ENCODE data around the gene EXOC6.

Gene EXOC6

GRCh38 chr10:92832998-92833650 lies 15.2 kb upstream of the EXOC6 start:
- no peak for DNase-seq (ENCODE audit: low read depth)

DNA sequence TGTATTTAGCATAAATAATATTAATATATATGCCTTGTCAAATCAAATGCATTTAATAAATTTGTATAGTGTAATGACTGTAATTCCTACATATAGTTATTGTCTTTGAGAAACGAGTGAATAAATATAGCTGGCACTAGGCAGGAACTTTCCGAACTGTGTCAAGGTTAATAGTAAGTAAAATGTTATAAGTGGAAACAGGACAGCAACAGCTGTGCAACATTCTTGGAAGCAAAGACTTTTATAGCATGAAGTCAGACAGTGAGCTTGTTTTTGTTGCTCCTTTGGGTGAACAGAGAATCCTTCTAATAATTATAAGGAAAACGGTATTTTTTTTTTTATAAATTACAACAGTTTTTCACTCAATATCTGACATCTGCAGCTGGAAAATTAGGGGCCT lies 14.0 kb upstream of the EXOC6 start:
- DNase-seq (ENCODE audit: low read depth), result no peak

- no peak for DNase-seq (ENCODE audit: low read depth)
Measured at GRCh38 chr10:92834986-92835385, 13.3 kb upstream of the EXOC6 start.

GRCh38 chr10:92837456-92837855 lies 10.9 kb upstream of the EXOC6 start:
- no peak for DNase-seq (ENCODE audit: low read depth)

- peak; percentile 25 for DNase-seq (ENCODE audit: low read depth)
Measured at GRCh38 chr10:92839191-92840085, 8.9 kb upstream of the EXOC6 start.

DNA sequence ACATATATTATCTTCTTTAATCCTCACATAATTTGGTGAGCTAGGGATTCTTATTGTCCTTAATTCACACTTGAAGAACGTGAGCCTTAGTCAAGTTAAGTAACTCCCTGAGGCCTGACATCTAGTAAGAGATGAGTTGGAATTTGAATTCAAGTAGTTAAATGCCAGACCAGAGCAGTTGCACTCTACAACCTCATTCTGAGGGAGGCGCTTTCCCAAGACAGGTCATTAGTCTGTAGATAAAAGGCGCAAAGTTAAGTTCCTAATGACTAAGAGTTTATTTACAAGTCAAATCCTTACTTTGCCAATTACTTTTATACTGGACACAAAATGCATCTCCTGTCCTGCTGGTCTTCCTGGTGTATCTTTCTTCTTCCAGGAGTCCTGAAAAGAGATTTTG lies 3.6 kb upstream of the EXOC6 start:
- DNase-seq (ENCODE audit: low read depth), result no peak

DNA sequence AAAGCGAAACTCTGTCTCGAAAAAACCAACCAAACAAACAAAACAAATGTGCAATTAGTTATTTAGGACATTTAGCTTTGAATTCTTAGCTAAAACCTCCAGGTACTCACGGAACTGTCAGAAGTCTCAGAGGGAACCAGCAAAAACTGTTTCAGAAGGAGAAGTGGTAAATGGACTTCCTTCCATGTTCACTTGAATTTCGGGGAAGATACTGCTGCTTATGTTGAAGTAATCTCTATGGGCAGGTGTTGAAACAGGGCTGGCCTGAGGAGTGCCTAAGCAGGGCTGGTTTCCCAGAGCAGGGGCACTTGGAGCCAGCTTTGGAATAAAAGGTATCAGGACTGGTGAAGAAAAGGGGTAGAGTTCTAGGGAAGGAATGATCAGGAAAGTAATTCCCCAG lies 2.4 kb upstream of the EXOC6 start:
- DNase-seq (ENCODE audit: low read depth), result no peak

- no peak for DNase-seq (ENCODE audit: low read depth)
Measured at GRCh38 chr10:92846344-92846743, 2.0 kb upstream of the EXOC6 start.

DNA sequence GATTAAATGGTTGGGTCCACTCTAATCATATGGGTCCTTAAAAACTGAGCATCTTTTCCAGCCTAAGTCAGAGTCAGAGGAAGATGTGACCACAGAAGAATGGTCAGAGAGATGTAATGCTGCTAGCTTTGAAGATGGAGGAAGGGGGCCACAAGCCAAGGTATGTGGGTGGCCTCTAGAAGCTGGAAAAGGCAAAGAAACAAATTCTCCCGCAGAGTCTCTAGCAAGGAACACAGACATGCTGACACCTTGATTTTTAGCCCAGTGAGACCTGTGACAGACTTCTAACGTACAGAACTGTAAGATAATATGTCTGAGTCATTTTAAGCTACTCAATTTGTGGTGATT lies 1.5 kb upstream of the EXOC6 start:
- no peak for DNase-seq (ENCODE audit: low read depth)

DNA sequence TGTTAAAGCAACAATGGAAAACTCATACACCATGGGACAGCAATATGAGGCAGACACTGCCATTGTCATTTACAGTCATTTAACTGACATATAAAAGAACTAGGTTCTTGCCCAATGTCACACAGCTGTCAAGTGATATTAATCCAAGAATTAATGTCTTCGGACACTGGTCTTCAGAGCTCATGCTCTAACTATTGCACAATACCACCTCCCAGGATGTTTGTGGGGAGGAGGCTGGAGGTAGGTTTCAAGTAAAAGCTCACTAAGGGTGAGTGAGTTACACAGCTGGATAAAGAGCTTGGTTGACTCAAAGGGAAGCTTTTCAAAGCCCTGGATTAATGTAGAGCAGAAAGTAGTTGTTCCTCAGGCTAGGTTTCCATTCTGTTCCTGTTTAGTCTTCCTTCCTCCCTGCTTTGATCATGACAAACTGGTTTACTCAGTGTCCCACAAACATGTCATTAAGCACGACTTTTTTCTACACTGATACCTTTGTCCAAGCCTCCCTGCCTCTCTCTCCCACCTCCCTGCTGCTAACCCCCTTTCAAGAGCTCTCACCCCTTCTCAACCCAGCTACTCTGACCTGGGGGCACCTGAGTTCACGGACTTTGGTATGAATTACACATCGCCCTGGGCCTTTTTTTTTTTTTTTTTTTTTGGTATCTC lies 987 bp upstream of the EXOC6 start:
- no peak for DNase-seq (ENCODE audit: low read depth)

DNA sequence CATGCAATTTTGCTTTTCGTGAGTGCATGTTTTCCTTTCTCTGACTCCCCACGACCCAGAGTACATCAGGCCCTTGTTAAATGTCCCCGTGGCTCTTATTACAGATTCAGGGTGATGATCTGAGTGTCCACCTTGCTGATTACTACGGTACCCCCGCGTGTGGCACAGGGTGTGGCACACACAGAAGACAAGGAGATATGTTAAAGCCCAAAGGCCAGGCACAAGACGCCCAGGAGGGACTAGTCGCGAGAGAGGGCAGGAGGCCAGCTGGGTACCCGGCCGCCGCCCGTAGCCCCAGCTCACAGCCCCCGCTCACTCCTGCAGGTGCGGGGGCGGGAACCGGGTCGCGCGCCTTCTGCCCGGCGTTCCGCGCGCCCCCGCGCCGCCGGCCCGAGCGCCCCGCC lies 281 bp upstream of the EXOC6 start:
- no peak for DNase-seq (ENCODE audit: low read depth)

DNA sequence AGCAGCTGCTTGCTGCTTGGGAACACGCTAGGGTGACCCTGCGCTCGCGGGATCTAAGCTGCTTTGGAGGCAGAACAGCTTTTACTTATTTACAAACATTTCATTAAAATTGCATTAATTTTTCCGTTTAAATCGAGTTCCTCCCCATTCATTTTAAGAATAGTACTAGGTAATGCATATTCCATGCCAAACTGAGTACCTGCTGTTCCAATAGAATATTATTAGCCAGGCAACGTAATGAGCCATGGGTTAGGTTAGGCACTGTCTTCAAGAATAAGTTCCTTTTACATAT lies 860 bp downstream of the EXOC6 start:
- DNase-seq (ENCODE audit: low read depth), result no peak

DNA sequence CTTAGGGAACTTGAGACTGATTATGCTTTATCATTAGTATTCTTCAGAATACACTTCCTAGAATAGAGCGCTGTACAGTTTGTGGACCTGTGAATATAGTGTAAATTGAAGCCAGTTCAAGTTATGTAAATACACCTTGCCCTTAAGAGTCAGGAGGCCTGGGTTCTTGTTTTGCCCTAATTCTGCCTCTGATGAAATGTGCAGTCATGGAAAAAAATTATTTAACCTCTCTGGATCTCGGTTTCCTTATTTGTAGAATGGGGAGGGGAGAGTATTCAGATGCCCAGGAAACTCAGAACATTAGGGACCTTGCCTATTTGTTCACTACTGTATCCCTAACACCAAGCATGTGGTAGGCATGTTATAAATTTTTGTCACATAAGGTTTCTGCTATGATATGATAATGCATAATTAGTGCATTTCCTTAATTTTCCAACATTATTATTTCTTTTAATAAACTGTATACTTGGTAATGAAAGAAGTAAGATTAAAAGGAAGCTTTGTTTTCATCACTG lies 1.3 kb downstream of the EXOC6 start:
- no peak for DNase-seq (ENCODE audit: low read depth)

GRCh38 chr10:92850185-92850584 lies 1.9 kb downstream of the EXOC6 start:
- DNase-seq (ENCODE audit: low read depth), result no peak

DNA sequence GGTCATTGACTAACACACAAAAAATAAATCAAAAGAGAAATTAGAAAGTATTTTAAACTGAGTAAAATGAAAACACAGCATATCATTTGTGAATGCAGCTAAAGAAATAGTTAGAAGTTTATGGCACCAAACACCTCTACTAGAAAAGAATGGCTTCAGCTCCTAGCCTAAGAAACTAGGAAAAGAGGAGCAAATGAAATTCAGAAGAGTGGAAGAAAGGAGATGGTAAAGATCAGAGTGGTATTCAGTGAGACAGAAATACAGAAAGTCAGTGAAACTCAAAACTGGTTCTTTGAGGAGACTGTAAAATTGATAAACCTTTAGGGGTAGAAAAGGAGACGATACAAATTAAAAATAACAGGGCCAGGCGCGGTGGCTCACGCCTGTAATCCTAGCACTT lies 2.7 kb downstream of the EXOC6 start:
- DNase-seq (ENCODE audit: low read depth), result no peak

DNA sequence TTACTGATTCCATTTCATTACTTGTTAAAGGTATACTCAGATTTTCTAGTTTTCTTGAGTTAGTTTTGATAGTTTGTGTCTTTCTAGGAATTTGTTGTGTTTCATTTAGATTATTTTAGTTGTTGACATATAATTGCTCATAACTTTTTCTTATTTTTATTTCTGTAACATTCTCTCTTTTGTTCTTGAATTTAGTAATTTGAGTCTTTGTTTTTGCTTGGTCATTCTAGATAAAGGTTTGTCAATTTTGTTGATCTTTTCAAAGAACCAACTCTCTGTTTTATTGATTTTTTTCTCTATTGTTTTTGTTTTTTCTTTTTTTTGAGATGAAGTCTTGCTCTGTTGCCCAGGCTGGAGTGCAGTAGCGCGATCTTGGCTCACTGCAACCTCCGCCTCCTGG lies 7.2 kb downstream of the EXOC6 start:
- DNase-seq (ENCODE audit: low read depth), result no peak

- DNase-seq (ENCODE audit: low read depth), result no peak
Measured at GRCh38 chr10:92857904-92858514, 9.7 kb downstream of the EXOC6 start.

DNA sequence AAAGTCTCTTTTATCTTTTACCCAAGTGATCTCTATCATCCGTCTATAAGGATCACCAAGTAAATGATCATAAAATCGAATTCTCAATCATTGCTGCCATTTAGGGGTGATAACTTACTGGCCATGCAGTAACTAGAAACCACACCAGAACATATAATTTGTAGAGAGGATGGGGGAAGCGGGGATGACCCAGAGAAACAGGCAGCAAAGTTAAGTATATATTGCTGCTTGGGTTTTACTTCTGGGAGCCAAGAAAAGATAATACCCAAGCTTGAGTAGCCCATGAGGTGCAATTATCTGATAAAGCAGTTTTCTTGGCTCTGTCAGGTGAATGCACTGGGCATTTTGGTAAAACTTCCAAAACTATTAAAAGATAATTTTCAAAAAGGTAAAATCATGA lies 18.9 kb downstream of the EXOC6 start:
- no peak for DNase-seq (ENCODE audit: low read depth)

DNA sequence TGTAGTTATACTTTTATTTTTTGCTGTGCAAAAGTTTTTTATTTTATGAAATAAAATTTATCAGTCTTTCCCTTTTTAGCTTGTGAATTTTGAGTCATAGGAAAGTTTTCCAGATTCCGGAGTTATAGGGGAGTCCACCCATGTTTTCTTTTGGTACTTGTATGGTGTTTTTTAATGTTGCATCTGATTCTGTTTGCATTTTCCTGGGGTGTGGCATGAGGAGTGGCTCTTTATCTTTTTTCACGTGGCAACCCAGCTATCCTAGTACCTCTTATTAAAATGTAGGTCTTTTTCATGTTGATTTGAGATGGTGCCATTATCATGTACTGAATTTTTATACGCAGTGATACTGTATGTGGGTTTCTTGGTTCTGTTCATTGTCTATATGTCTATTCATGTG lies 19.7 kb downstream of the EXOC6 start:
- no peak for DNase-seq (ENCODE audit: low read depth)

GRCh38 chr10:92868557-92868956 lies 20.2 kb downstream of the EXOC6 start:
- no peak for DNase-seq (ENCODE audit: low read depth)

DNA sequence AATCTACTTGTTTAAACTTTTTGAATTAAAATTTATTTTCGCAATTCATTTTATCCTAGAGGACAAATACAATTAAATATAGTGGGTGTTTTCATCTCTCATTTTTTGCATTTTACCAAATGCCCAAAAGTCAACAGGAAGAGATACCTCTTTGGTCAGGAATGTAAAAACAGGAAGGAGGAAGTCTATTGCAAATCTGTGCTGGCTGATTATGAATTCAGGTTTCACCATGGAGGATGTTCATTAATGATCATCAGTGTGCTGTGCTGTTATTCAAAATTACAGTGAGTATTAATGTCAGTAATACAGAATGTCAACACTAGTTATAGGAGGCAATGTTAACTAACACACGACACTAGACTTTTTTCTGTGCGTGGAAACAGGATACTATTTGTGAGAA lies 24.7 kb downstream of the EXOC6 start:
- no peak for DNase-seq (ENCODE audit: low read depth)

DNA sequence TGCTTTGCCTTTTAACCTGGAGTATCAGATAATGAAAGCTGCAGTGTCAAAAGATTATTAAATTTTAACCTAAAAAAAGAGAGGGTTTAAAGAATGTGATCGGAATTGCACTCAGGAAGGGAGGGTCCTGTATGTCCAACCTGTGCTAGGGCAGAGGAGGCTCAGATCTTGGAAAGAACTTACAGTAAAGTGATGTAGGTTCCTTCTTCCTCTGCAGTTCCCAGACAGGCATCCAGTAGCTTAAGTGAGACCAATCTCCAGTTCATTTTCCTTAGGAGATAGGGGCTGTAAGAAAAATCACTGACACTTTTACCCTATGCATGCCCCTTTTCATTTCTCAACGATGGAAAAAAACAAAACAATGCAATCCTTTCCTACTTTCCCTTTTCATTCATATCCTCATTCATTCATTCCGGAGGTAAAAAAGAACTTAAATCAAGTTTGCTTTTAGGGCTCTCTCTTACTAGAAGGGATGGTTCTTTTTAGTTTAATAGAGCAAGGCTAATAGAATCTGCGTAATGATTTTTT lies 28.3 kb downstream of the EXOC6 start:
- no peak for DNase-seq (ENCODE audit: low read depth)

All from stimulated activated CD8-positive, alpha-beta memory T cell treated with anti-CD3 and anti-CD28 coated beads, Interleukin-7, amount 100 ng/mL, for 24 hours (primary cell).